Bronchial epithelial cell (primary cell): ENCODE measurements around the gene NIF3L1. TPM values are rescaled to one million over a fixed set of nuclear protein-coding genes. Genes with fewer than 3 reads are reported as not detected.

Experiments used
- DNase-seq: peaks from one replicate; pipeline ENCODE4 v3.0.0-alpha.2; 2010; ENCODE audit warnings: low read depth
- FAIRE-seq: peaks from 2 replicates; lab custom pipeline; 2011; peaks lifted over from hg19 to GRCh38; lab: Jason Lieb, UNC
- H3K27me3 ChIP-seq: 2 replicates; pipeline ENCODE4 v1.5.1; 2011; ENCODE audit warnings: low read length; ENCODE audit not compliant: control insufficient read depth, insufficient read depth
- H3K36me3 ChIP-seq: 2 replicates; pipeline ENCODE4 v1.5.1; 2011; ENCODE audit warnings: low read length; ENCODE audit not compliant: control insufficient read depth, insufficient read depth
- H3K4me3 ChIP-seq: 2 replicates; pipeline ENCODE4 v1.5.1; 2011; ENCODE audit warnings: mild to moderate bottlenecking, low read depth, low read length, control low read depth
- CTCF ChIP-seq: IDR thresholded peaks from 2 replicates; pipeline ENCODE4 v1.5.1; 2011; ENCODE audit warnings: mild to moderate bottlenecking, moderate library complexity, low read length, control low read depth, inconsistent platforms; ENCODE audit not compliant: insufficient read depth, severe bottlenecking
- total RNA-seq: library from RNA; depleted of rRNA; stranded (reverse); fragments of >200 nt; gene quantifications from 2 replicates; pipeline ENCODE4 v1.2.1, GENCODE V29; 2014

The NIF3L1 gene
- total RNA-seq, 1 donor from 2014 or later, result 24.2 TPM

GRCh38 chr2:200847269-200847668 is 41.9 kb upstream of the NIF3L1 start:
- Histone ChIP-seq H3K27me3 (no peaks in the 10 kb centered on the region), H3K4me3 (no peak overlapping the region), H3K36me3 (no peaks in the 10 kb centered on the region)
- TF ChIP-seq CTCF, result no peak
- DNase-seq, result no peak
- no peak for FAIRE-seq

GRCh38 chr2:200847939-200848338 is 41.2 kb upstream of the NIF3L1 start:
- no peak for DNase-seq
- TF ChIP-seq CTCF, result no peak
- FAIRE-seq, result no peak

GRCh38 chr2:200850512-200851256 is 38.5 kb upstream of the NIF3L1 start:
- no peak for DNase-seq
- Histone ChIP-seq H3K27me3 (no peaks in the 10 kb centered on the region), H3K4me3 (no peak overlapping the region), H3K36me3 (peaks cover 6% of the 10 kb centered on the region)
- no peak for FAIRE-seq
- no peak for TF ChIP-seq CTCF

More at GRCh38 chr2:200847939-200848338, 41.2 kb upstream of the NIF3L1 start:
- no peaks in the 10 kb centered on the region for H3K36me3 ChIP-seq
- no peaks in the 10 kb centered on the region for H3K27me3 ChIP-seq
- H3K4me3 ChIP-seq, result no peak overlapping the region

GRCh38 chr2:200851398-200852248 is 37.5 kb upstream of the NIF3L1 start:
- H3K36me3 ChIP-seq, result peaks cover 8% of the 10 kb centered on the region

GRCh38 chr2:200852605-200853004 is 36.6 kb upstream of the NIF3L1 start:
- FAIRE-seq (no peak), DNase-seq (no peak)
- Histone ChIP-seq H3K27me3 (no peaks in the 10 kb centered on the region), H3K36me3 (peaks cover 11% of the 10 kb centered on the region), H3K4me3 (no peak overlapping the region)
- no peak for TF ChIP-seq CTCF

More at GRCh38 chr2:200851398-200852248, 37.5 kb upstream of the NIF3L1 start:
- H3K27me3 ChIP-seq, result no peaks in the 10 kb centered on the region
- no peak for FAIRE-seq
- H3K4me3 ChIP-seq, result no peak overlapping the region
- no peak for TF ChIP-seq CTCF
- DNase-seq, result no peak
